SK-N-SH treated with all-trans-retinoic acid at 6 μM for 48 hours (cell line): Measurements from ENCODE around the gene SEC16A.

Experiments used
- ATAC-seq: fragments of 200-7000 bp; cut with Tn5 transposase; 3 replicates; pipeline ENCODE4 v1.9.1; 2020; ENCODE audit warnings: mild to moderate bottlenecking, moderate library complexity
- ARNTL ChIP-seq: fragments of 450-650 bp; formaldehyde crosslinking; IDR thresholded peaks from 2 replicates; pipeline ENCODE4 v1.5.0; 2020; ENCODE audit warnings: low read depth, mild to moderate bottlenecking, moderate library complexity, borderline replicate concordance
- BACH2 ChIP-seq: fragments of 250-450 bp; sonication (Bioruptor Pico); IDR thresholded peaks from 2 replicates; pipeline ENCODE4 v1.9.0; 2021; ENCODE audit warnings: mild to moderate bottlenecking, borderline replicate concordance
- CSDC2 ChIP-seq: fragments of 250-450 bp; sonication (Bioruptor Pico); IDR thresholded peaks from 2 replicates; pipeline ENCODE4 v1.5.0; 2020; ENCODE audit warnings: mild to moderate bottlenecking, moderate library complexity
- PPARA ChIP-seq: fragments of 250-450 bp; sonication (Bioruptor Pico); IDR thresholded peaks from 2 replicates; pipeline ENCODE4 v1.5.0; 2020; ENCODE audit warnings: mild to moderate bottlenecking, borderline replicate concordance
- RARB ChIP-seq: fragments of 250-450 bp; sonication (Bioruptor Pico); IDR thresholded peaks from 2 replicates; pipeline ENCODE4 v1.8.0; 2021; ENCODE audit warnings: mild to moderate bottlenecking, moderate library complexity
- SNAI2 ChIP-seq: fragments of 250-450 bp; sonication (Bioruptor Pico); IDR thresholded peaks from 2 replicates; pipeline ENCODE4 v1.5.0; 2020; ENCODE audit warnings: mild to moderate bottlenecking, moderate library complexity
- TCF4 ChIP-seq: fragments of 250-450 bp; sonication (Bioruptor Pico); IDR thresholded peaks from 2 replicates; pipeline ENCODE4 v1.8.0; 2021; ENCODE audit warnings: mild to moderate bottlenecking, moderate library complexity, borderline replicate concordance
- TOX ChIP-seq: fragments of 250-450 bp; sonication (Bioruptor Pico); IDR thresholded peaks from 2 replicates; pipeline ENCODE4 v1.8.0; 2021; ENCODE audit warnings: mild to moderate bottlenecking, moderate library complexity, borderline replicate concordance
- ZC3H10 ChIP-seq: fragments of 250-450 bp; sonication (Bioruptor Pico); IDR thresholded peaks from 2 replicates; pipeline ENCODE4 v1.5.1; 2021; ENCODE audit warnings: mild to moderate bottlenecking, moderate library complexity
- ZFP3 ChIP-seq: fragments of 250-450 bp; sonication (Bioruptor Pico); IDR thresholded peaks from 2 replicates; pipeline ENCODE4 v1.5.0; 2020; ENCODE audit warnings: mild to moderate bottlenecking, moderate library complexity
- ZFP30 ChIP-seq: fragments of 450-650 bp; formaldehyde crosslinking; IDR thresholded peaks from 2 replicates; pipeline ENCODE4 v1.5.0; 2022; ENCODE audit warnings: mild to moderate bottlenecking, moderate library complexity
- ZNF565 ChIP-seq: fragments of 450-650 bp; formaldehyde crosslinking; conservative IDR thresholded peaks from 2 replicates; pipeline ENCODE4 v1.5.0; 2020; ENCODE audit warnings: low read depth, mild to moderate bottlenecking, moderate library complexity
- ZNF70 ChIP-seq: fragments of 450-650 bp; formaldehyde crosslinking; IDR thresholded peaks from 2 replicates; pipeline ENCODE4 v1.5.0; 2020; ENCODE audit warnings: mild to moderate bottlenecking, moderate library complexity
- TF ChIP-seq, protein P1 (sequence below): fragments of 250-450 bp; sonication (Bioruptor Pico); IDR thresholded peaks from 2 replicates; pipeline ENCODE4 v1.5.1; 2021; ENCODE audit warnings: mild to moderate bottlenecking, moderate library complexity
- TF ChIP-seq, protein P2 (sequence below): fragments of 250-450 bp; sonication (Bioruptor Pico); IDR thresholded peaks from 2 replicates; pipeline ENCODE4 v1.5.1; 2020; ENCODE audit warnings: low read depth, mild to moderate bottlenecking, moderate library complexity
- TF ChIP-seq, protein P3 (sequence below): fragments of 250-450 bp; sonication (Bioruptor Pico); IDR thresholded peaks from 2 replicates; pipeline ENCODE4 v1.8.0; 2020; ENCODE audit warnings: mild to moderate bottlenecking, moderate library complexity, borderline replicate concordance
- TF ChIP-seq, protein P4 (sequence below): fragments of 250-450 bp; sonication (Bioruptor Pico); IDR thresholded peaks from 2 replicates; pipeline ENCODE4 v1.8.0; 2021; ENCODE audit warnings: low read depth, mild to moderate bottlenecking, moderate library complexity, borderline replicate concordance

The SEC16A gene

DNA sequence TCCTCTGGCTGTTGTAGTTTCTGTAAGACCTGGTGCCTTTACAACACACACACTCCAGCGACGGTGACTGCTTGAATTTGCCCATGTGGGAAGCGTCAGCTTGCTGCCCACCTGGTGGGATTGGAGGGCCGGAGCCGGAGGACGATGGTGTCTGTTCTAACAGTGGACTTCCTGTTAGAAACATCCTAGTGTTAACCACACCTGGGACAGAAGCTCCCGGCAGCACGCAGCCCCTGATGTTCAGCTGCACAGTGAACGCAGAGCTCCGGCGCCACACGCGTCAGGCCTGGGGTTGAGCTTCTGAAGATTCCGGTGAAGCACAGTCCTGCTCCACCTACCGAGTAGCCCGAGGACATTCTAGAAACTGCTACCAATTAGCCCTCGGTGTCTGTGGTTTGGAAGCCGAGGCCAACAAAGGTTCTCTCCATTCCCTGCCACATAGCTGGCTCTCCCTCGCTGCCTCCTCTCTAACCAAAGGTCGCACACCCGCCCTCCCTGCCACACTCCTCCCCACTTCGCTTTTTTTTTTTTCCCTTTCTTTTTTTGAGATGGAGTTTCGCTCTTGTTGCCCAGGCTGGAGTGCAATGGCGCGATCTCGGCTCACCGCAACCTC is 58.0 kb downstream of the SEC16A start:
- peak; percentile 5; the same call in 1 of the 3 replicates for ATAC-seq
- TF ChIP-seq, protein P1, sequence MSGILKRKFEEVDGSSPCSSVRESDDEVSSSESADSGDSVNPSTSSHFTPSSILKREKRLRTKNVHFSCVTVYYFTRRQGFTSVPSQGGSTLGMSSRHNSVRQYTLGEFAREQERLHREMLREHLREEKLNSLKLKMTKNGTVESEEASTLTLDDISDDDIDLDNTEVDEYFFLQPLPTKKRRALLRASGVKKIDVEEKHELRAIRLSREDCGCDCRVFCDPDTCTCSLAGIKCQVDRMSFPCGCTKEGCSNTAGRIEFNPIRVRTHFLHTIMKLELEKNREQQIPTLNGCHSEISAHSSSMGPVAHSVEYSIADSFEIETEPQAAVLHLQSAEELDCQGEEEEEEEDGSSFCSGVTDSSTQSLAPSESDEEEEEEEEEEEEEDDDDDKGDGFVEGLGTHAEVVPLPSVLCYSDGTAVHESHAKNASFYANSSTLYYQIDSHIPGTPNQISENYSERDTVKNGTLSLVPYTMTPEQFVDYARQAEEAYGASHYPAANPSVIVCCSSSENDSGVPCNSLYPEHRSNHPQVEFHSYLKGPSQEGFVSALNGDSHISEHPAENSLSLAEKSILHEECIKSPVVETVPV (CRISPR knock-in tag), result no peak
- TF ChIP-seq PPARA (CRISPR knock-in tag), result no peak
- no peak for TF ChIP-seq CSDC2 (CRISPR knock-in tag)
- no peak for TF ChIP-seq SNAI2 (CRISPR knock-in tag)
- no peak for TF ChIP-seq TCF4
- TF ChIP-seq, protein P2, sequence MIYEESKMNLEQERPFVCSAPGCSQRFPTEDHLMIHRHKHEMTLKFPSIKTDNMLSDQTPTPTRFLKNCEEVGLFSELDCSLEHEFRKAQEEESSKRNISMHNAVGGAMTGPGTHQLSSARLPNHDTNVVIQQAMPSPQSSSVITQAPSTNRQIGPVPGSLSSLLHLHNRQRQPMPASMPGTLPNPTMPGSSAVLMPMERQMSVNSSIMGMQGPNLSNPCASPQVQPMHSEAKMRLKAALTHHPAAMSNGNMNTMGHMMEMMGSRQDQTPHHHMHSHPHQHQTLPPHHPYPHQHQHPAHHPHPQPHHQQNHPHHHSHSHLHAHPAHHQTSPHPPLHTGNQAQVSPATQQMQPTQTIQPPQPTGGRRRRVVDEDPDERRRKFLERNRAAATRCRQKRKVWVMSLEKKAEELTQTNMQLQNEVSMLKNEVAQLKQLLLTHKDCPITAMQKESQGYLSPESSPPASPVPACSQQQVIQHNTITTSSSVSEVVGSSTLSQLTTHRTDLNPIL (CRISPR knock-in tag), result no peak
- TF ChIP-seq, protein P3, sequence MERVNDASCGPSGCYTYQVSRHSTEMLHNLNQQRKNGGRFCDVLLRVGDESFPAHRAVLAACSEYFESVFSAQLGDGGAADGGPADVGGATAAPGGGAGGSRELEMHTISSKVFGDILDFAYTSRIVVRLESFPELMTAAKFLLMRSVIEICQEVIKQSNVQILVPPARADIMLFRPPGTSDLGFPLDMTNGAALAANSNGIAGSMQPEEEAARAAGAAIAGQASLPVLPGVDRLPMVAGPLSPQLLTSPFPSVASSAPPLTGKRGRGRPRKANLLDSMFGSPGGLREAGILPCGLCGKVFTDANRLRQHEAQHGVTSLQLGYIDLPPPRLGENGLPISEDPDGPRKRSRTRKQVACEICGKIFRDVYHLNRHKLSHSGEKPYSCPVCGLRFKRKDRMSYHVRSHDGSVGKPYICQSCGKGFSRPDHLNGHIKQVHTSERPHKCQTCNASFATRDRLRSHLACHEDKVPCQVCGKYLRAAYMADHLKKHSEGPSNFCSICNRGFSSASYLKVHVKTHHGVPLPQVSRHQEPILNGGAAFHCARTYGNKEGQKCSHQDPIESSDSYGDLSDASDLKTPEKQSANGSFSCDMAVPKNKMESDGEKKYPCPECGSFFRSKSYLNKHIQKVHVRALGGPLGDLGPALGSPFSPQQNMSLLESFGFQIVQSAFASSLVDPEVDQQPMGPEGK, result no peak
- TF ChIP-seq ZFP3 (CRISPR knock-in tag), result no peak
- TF ChIP-seq ZNF565, result no peak
- no peak for TF ChIP-seq ARNTL
- no peak for TF ChIP-seq ZC3H10
- no peak for TF ChIP-seq ZNF70
- no peak for TF ChIP-seq ZFP30 (CRISPR knock-in tag)
- TF ChIP-seq TOX (CRISPR knock-in tag), result no peak
- TF ChIP-seq, protein P4, sequence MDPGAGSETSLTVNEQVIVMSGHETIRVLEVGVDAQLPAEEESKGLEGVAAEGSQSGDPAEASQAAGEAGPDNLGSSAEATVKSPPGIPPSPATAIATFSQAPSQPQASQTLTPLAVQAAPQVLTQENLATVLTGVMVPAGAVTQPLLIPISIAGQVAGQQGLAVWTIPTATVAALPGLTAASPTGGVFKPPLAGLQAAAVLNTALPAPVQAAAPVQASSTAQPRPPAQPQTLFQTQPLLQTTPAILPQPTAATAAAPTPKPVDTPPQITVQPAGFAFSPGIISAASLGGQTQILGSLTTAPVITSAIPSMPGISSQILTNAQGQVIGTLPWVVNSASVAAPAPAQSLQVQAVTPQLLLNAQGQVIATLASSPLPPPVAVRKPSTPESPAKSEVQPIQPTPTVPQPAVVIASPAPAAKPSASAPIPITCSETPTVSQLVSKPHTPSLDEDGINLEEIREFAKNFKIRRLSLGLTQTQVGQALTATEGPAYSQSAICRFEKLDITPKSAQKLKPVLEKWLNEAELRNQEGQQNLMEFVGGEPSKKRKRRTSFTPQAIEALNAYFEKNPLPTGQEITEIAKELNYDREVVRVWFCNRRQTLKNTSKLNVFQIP (CRISPR knock-in tag), result no peak
- no peak for TF ChIP-seq RARB (CRISPR knock-in tag)

DNA sequence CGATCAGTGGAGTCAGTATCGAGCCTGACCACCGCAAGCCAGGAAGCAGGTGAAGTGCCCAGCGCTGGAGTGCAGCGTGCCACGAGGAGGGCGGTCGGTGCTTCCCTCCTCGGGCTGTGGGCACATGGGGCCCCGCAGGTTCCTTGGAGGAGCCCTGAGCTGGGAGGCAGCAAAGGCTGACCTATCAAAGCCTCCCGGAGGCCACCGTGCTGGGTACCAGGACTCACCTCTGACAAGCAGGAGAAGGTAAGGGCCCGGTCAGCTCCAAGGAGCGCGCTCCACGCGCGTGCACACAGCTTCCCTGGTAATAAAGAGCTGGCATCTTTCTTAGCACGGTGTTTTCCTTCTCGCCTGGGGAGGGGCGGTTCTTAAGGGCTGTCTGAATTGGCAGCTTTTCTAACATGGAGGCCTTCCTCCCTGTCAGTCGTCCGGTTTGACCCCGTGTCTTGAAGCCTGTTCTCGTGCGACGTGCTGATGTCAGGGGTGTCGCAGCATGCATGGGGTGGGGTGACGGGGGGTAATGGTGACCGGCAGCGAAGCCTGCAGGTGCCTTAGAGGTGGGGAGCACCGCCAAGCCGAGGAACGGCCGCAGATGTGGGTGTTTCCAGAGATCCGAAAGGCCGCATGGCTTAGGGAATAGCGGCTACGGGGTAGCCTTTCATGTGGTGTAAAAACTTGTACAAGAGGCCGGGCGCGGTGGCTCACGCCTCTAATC is 59.3 kb downstream of the SEC16A start:
- TF ChIP-seq BACH2 (CRISPR knock-in tag) (no peak), SNAI2 (CRISPR knock-in tag) (no peak), ZNF70 (no peak), ZFP30 (CRISPR knock-in tag) (no peak)
- TF ChIP-seq, protein P3, result no peak
- TF ChIP-seq, protein P1 (CRISPR knock-in tag), result no peak
- TF ChIP-seq, protein P4 (CRISPR knock-in tag), result no peak
- no peak for ATAC-seq
